WTC11 (cell line): ENCODE measurements around the gene GPR83.

Source experiments
- CREB1 ChIP-seq: sonication (generic); formaldehyde crosslinking; IDR thresholded peaks from 2 replicates; pipeline ENCODE4 v1.8.0; 2023; ENCODE audit warnings: mild to moderate bottlenecking, missing genetic modification reagents
- E2F1 ChIP-seq: sonication (generic); formaldehyde crosslinking; IDR thresholded peaks from 2 replicates; pipeline ENCODE4 v1.8.0; 2022; ENCODE audit warnings: mild to moderate bottlenecking, missing genetic modification reagents

- no peak for TF ChIP-seq E2F1
- TF ChIP-seq CREB1 (CRISPR knock-in tag) = no peak
Measured at GRCh38 chr11:94418123-94418765, 17.0 kb upstream of the GPR83 start.
